ENCODE results near the gene SCNN1A.

SCNN1A gene

DNA sequence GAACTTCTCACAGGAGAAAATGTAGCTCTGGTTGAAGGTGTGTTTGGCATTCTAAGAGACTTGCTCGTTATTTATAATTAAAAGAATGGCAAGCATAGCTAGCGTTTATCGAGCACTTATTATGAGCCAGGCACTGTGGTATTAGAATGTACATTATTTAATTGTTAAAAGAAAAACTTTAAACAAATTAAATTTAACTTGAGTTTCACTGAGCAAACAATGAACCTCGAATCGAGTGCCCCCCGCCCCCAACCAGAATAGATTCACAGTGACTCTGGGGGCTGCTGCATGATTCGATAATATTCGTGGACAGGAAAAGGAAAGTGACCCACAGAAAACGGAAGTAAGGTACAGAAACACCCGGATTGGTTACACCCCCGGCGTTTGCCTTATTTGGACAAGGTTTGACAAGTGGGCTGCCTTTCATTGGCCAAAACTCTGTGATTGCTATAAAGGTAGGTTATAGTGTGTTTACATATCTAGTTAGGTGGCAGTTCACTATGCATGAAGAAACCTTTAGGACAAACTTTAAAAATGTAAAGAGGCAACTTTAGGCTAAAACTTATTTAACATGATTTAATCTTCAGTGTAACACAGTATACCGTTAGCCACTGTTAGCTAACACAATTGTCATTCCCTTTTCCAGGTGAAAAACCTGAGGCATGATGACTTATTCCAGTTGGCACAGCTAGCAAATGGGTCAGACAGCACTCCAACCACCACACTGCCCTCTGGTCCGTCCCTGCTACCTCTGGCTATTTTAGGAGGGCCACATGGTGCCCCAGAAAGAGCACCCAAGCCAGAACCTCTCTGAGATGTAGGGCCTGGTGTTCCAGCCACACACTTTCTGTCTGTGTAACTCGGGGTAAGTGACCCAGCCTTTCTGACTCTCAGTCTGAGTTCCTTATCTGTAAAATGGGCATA is 7.1 kb downstream of the SCNN1A start:
- no peak for DNase-seq

DNA sequence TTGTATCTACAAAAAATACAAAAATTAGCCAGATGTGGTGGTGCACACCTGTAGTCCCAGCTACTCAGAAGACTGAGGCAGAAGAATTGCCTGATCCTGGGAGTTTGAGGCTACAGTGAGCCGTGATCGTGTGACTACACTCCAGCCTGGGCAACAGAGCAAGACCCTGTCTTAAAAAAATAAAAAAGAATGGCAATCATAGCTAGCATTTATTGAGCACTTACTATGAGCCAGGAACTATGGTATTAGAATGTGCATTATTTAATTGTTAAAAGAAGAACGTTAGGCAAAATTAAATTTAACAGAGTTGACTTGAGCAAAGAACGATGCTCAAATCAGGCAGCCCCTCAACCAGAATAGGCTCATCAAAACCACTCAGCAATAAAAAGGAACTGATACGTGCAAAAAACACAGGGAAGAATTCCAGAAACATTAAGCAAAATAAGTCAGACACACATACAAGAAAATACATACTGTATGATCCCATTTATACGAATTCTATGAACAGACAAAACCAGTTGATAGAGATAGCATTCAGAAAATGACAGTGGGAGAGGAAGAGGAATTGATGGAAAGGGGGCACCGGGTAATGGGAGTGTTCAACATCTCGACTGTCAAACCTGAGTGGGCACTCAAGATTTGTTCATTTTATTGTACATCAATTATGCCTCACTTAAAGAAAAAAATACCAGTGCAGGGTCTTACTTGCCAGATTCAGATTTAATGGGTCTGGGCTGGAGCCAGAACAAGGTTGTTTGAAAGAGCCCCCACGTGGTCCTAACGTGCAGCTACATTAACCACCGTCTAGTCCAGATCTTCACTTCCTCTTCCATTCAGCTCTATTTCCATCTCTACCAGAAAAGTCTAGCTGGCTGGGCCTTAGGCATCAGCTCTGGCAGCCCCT is 8.0 kb downstream of the SCNN1A start:
- DNase-seq, result no peak

DNA sequence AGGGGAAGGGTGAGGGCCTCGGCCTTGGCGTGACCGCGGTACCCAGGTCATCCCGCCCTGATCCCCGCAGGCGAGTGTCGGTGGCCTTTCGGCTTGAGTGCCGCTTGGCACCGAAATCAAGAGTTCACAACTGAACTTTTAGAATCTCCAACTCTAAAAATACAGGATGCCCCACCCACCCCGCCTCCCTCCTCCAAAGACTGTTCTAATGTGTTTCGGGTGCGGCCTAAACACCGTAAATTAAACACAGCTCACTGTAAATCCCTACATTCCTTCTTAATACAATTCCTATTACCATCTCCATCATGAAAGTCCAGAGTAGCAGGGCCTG is 11.4 kb downstream of the SCNN1A start:
- no peak for DNase-seq

DNA sequence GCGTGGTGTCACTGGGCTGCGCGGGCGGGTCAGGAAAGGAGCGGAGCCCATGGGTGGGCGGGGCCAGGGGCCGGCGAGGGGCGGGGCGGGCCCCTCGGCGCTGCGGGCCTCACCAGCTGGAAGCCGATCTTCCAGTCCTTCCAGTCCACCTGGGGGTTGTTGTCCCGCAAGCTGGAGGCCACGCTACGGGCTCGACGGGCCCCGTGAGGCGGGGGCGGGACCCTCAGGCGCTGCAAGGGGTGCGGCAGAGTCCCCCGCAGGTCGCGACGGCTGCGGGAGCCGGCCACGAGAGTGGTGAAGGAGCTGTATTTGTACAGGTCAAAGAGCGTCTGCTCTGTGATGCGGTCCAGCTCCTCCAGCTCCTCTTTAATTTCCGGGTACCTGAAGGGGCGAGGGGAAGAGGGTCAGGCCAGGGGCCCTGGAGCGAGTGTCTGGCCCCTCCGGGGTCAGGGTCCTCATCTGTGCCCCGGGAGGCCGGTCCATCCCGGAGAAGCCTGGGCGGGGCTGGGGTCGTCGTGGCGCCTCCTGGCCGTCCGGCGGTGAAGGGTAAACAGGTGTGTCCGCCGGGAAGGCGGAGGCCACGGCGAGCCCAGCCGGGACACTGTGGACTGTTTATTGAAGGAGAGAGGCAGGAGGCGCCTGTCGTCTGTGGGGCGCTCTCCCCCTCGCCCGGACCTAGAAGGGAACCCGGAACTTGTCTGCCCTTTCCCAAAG is 11.9 kb downstream of the SCNN1A start:
- no peak for DNase-seq

DNA sequence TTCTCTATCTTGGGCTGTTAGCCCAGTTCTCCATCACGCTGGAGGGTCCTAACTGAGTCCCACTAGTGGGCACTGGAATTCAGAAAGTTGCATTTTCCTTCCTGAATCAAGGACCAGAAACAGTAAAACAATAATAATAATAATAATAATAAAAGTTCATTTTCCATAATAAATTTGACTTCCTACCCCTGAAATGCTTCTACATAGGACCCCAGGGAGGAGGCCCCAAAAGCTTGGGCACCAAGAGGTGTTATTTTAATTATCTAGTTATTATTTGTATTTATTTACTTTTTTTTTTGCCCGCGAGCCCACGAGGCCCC is 12.4 kb downstream of the SCNN1A start:
- DNase-seq, result no peak

DNA sequence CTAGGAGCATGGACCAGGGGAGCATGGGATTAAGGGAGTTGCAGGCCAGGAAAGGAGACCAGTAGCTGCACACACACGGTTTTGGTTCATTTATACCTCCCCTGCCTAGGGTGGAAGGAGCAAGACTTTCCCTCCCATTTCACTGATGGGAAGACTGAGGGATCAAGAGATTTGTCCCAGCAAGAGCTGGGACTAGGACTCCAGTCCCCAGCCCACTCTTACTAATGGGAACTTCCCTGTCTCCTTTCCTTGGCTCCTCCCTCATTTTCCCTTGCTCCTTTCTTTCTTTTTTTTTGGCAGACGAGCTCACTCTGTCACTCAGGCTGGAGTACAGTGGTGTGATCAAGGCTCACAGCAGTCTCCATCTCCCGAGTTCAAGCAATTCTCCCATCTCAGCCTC is 13.0 kb downstream of the SCNN1A start:
- DNase-seq, result no peak

DNA sequence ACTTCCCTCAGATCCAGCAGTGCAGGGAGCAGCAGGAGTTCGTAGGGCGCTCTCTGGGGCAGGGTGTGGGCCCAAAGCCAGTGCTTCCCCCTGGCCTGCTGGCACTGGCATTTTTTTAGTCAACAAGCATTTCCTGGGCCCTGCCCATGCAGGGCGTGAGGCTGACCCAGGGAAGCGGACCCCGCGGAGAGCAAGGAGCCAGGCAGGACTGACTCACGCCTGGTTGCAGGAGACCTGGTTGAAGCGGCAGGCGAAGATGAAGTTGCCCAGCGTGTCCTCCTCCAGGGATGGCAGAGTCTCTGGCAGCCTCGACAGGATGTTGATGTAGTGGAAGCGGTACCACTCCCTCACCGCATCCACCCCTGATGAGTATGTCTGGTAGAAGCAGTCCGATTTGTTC is 13.5 kb downstream of the SCNN1A start:
- DNase-seq, result no peak

DNA sequence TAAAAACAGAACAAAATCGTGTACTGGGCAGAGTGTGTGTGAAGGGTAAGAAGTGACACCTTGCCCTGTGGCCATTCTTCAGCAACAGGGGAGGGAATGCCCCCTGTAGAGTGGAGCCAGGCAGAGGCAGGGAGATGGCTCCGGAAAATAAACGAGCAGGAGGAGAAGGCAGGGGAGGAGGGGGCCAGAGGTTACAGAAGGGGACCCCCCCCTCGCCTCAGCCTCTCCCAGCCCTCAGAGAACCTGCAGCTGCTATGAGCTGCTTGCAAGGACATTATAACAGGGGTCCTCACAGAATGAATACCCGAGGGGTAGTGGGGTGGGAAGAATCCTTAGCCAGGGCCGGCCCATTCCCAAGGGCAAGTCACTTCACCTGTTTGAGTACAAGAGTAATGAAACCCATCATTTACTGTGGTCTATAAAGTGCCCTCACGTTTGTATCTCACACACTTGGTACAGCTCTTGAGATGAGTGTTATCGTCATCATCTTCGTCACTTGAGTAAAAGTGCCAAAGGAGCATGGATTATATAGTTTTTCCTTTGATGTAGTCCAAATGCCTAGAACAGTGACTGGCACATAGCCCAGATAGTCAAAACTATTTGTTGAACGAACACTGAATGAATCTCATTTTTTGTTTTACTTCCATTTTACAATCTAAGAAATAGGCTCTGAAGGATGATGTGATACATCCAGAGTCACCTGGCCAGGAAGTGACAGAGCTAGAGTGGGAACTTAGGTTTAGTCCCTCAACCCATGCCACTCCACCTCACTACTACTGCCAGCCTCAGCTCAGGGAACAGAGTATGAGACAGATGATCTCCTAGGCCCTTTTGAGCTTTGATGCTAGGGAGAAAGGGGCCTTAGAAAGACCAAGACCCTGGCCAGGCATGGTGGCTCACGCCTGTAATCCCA is 14.5 kb downstream of the SCNN1A start:
- DNase-seq, result no peak

DNA sequence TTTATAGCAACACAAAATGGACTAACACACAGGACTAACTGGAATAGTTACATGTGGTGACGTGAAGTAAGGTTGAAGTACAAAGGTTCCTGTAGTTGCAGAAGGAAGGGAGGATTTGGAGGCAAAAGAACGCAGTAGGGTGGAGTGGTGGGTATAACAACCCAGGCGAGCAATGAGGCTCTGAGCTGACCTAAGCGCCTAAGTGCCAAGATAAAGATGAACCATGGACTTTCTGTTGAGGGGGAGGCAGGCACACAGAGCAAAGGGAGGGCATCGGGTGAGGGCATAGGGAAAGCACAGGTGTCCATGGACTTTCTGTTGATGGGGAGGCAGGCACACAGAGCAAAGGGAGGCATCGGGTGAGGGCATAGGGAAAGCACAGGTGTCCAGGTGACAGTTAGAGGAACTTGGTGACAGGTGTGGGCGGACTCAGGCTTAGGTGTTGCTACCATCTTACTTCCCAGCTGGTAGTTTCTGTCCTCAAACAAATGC is 15.2 kb downstream of the SCNN1A start:
- no peak for DNase-seq

DNA sequence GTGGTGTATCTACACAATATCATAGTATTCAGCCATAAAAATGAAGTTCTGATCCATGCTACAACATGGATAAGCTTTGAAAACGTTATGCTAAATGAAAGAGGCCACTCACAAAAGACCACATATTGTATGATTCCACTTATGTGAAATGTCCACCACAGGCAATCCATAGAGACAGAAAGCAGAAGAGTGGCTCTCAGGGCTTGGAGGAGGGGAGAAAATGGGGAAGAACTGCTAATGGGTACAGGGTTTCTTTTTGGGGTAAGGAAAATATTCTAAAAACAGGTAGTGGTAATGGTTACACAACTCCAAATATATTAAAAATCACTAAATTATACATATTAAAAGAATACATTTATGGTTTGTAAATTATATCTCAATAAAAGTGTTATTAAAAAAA is 16.5 kb downstream of the SCNN1A start:
- DNase-seq, result no peak

DNA sequence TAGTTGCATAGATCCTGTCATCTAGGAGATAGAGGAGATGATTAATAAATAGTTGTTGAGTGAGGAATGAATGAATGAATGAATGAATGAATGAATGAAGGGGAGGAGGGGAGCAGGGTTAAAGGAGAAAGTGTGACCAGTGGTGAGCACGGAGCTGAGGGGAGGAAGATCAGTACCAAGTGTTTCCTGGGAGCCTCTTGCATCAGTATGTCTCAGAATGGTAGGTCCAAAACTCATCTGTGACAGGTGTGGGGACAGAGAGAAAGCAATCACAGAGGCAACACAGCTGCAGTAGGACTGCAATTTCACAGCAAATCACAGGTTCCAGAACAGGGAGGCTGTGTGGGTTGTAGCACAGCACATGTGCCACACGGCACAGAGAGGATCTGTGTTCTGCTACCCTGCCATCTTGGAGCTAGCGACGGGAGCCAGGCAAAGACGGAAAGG is 19.0 kb downstream of the SCNN1A start:
- no peak for DNase-seq

DNA sequence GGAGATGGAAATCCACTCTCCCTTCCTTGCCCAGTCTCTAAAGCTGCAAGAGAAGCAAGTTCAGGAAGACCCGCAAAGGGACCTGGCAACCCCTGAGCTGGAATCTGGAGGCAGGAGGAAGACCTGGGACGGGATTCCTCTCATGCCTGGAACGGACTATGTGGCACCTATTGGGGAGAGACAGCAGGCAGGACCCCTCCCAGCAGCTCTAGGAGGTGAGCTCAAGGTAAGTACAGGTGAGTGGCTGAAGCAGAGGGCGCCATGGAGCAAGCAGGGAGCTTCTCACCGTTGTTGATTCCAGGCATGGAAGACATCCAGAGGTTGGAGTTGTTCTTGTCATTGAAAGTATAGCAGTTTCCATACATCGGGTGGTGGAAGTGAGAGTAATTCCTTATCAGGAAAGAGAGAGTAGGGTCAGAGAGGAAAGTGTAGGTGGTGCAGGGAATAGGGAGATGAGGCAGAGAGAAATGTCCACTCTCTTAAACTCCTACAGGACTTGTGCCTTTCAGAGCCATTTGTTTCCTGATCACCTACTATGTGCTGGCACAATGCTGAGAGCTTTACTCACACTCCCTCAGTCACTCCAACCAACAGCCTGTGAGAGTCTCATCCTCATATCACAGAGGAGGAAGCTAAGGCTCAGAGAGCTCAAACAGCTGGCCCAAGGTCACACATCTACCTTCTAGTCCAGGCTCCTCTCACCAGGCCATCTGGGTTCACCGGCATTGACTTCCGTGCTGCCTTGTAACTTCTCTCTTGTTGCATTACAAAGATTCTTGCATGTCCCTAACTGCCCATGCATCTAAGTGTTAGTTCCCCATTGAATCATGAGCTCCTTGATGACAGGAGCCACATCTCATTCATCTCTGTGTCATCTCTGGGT is 19.6 kb downstream of the SCNN1A start:
- no peak for DNase-seq

DNA sequence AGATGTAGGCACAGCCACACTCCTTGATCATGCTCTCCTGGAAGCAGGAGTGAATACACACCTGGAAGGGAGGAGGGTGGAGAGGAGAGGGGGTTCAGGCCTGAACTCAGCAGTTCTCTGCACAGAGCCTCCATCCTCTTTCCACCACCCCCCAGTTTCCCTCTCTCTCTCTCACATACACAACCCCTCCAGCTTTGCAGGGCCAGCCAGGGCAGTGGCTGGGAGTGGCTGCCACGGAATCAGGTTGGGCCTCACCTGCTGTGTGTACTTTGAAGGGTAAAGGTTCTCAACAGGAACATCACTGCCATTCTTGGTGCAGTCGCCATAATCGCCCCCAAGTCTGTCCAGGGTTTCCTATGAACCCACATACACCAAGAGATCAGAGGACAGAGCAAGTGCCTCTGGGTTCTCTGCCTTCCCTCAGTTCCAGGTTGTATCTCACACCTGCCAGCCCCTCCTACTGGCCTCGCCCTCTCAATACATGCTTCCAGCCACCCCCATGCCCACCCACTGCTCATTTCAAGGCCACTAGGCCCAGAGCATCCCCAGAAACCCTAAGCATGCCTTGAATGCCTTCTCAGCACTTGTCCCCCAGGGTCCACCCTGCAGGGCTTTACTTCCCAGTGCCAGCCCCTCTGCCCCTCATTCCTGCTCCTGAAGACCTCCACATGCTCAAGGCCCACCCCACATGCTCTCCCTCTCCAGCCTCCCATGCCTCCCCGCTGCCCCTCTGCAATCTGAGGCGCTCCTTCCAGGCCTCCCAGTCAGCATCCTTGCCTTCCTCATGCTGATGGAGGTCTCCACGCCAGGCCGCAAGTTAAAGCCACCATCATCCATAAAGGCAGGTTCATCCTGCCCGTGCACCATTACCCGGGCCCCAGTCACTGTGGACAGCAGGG is 20.6 kb downstream of the SCNN1A start:
- no peak for DNase-seq

DNA sequence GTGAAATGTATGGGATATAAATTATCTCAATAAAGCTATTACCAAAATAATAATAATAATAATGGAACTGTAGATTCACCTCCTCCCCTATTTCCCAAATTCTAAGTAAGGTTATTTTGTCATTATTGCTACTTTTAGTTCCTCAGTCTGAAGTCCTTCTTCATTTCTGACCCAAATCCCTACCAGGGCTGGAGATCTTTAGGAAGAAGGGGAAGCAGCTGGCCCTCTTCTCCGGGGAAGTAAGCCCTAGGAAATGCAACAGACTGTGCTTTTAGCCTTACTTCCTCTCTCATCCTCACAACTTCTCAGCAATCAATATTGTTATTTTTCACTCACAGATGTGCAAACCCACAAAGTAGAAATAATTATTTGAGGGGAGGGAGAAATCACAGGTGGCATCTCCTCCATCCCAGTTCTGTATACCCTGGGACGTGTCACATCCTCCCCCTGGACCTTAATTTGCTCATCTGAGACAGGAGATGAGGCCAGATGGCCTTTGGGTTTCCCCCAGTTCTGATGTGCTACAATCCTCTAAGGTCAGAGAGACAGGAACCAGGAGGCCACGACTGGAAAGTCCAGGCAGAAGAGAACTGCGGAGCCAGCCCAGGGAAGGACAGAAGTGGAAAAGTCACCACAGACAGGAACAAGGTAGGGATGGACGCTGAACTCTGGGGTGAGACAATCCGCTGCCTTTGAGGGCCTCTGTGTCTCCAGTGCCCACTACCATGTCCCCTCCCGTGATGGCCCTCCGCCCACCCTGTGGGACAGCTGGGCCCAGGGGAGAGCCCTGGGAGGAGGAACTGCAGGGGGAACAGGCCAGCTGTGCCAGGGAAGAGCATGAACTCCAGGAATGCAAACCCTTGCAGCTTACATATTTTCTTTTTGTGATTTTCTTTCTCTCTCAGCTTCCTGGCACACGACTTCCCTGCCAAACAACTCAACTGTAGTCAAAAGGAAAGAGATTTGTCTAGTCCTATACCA is 22.9 kb downstream of the SCNN1A start:
- no peak for DNase-seq

DNA sequence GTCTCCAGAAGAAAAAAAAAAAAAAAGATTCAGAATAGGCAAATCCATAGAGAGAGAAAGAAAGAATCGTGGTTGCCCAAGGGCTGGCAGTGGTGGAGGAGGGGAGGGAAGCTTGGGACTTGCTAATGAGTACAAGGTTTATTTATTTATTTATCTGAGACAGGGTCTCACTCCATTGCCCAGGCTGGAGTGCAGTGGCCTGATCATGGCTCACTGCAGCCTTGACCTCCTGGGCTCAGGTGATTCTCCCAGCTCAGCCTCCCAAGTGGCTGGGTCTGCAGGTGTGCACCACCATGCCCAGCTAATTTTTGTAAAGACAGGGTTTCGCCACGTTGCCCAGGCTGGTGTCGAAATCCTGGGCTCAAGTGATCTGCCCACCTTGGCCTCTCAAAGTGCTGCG is 23.7 kb downstream of the SCNN1A start:
- no peak for DNase-seq

DNA sequence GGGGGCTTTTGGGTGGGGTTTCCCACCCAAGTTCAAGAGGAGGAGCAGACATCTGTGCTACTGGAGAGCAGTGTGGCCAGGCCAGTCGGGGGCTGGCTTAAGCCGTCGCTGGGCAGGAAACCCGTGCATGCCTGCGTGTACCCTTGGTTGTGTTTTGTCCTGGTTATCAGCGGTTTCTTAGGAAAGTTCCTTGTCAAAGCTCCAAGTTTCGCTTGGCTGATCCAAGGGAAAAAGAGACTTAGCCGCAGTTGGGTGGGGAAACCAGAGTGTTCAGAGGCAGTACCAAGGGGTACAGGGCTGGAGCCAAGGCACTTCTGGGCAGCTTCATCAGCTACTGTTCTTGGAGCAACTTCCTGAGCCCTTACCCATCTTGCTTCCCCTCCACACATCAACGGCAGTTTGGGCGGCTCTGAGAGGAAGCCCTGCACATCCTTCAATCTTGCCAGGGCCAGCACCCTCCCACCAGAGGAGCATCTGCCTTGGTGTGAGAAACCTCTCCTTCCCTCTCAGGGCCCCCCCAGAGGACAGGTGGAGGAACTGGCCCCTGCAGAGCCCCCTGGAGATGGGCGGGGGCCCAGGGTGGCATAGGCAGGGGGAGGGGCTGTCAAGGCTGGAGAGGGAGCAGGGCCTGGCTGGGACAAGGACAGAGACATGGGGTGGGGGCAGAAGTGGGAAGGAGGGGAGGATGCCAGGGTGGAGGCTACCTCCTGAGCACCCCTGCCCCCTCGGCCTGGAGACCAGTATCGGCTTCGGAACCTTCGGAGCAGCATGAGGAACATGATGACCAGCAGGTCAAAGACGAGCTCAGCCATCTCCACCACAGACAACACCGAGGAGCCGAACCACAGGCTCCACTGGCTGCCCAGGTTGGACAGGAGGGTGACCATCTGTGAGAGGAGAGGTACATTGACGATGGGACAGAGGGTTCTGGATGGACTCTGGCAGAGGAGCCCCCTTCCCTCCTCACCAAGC is 27.7 kb downstream of the SCNN1A start:
- no peak for DNase-seq

DNA sequence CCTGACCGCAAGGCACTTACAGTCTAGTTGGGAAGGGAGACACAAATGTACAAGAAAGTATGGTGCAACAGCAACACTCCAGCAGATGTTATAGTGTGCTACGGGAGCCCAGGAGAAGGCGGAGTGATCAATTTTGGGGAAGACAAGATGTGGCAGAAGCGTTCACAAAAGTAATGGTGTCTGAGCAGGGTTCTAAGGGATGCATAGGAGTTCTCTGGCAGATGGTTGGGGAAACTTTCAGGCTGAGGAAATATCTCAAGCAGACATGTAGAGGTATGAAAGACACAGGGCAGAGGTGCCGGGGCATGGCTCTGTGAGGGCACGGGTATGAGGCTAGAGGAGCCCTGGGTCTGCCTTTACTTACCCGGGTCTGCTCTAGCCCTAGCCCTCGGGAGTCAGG is 28.4 kb downstream of the SCNN1A start:
- no peak for DNase-seq
